PC-9 (cell line): ENCODE measurements around the gene RICTOR. TPM values are rescaled to one million over a fixed set of nuclear protein-coding genes. Genes with fewer than 3 reads are reported as not detected.
A peak's percentile ranks its signal among the peaks of the same experiment; 100 is the strongest.

Experiments used
- BruUV-seq: library from RNA; stranded (reverse); fragments of 400-500 nt; replicated peaks from 2 replicates; lab custom pipeline; 2021; lab: Mats Ljungman, UMichigan
- CTCF ChIA-PET: fragments of 300-600 bp; sonication (Branson Sonifier 250); formaldehyde crosslinking; loops from one replicate; lab custom pipeline; 2022; ENCODE audit warnings: antibody characterized with exemption; lab: Charles Lee
- POLR2A ChIA-PET: fragments of 300-600 bp; sonication (Branson Sonifier 250); formaldehyde crosslinking; loops from one replicate; lab custom pipeline; 2022; ENCODE audit warnings: antibody characterized with exemption; ENCODE audit not compliant: unreplicated experiment; lab: Charles Lee
- DNase-seq, 2 experiments: peaks; one replicate each; pipeline versions ENCODE4 v3.0.0 to v3.0.0-alpha.2; 2015 to 2022; ENCODE audit warnings: mixed read lengths in 1 of 2
- H2AFZ ChIP-seq: fragments of 200-600 bp; sonication (generic); 2 replicates; pipeline ENCODE4 v1.8.1; 2017; ENCODE audit warnings: antibody characterized with exemption
- H3F3A ChIP-seq: fragments of 200-600 bp; sonication (generic); 2 replicates; pipeline ENCODE4 v1.8.1; 2017; ENCODE audit warnings: antibody characterized with exemption, mild to moderate bottlenecking, low read depth; ENCODE audit not compliant: insufficient read depth
- H3K27ac ChIP-seq: fragments of 200-600 bp; sonication (generic); 2 replicates; pipeline ENCODE4 v1.6.1; 2016; ENCODE audit warnings: mixed run types
- H3K27me3 ChIP-seq: fragments of 200-600 bp; sonication (generic); 2 replicates; pipeline ENCODE4 v1.6.1; 2016; ENCODE audit warnings: low read depth, mixed run types; ENCODE audit not compliant: insufficient read depth
- H3K36me3 ChIP-seq: fragments of 200-600 bp; sonication (generic); 2 replicates; pipeline ENCODE4 v1.6.1; 2016; ENCODE audit warnings: low read depth, mixed run types
- H3K4me1 ChIP-seq: fragments of 200-600 bp; sonication (generic); replicated peaks from 2 replicates; pipeline ENCODE4 v1.6.1; 2016; ENCODE audit warnings: mixed run types; ENCODE audit not compliant: insufficient read depth
- H3K4me2 ChIP-seq: fragments of 200-600 bp; sonication (generic); 2 replicates; pipeline ENCODE4 v1.6.1; 2017; ENCODE audit warnings: mixed run types
- H3K4me3 ChIP-seq: fragments of 200-600 bp; sonication (generic); 2 replicates; pipeline ENCODE4 v1.6.1; 2016; ENCODE audit warnings: mixed run types
- H3K79me2 ChIP-seq: fragments of 200-600 bp; sonication (generic); 2 replicates; pipeline ENCODE4 v1.6.1; 2017; ENCODE audit warnings: low read depth, mixed run types
- H3K9me2 ChIP-seq: fragments of 200-600 bp; sonication (generic); 2 replicates; pipeline ENCODE4 v1.8.1; 2017; ENCODE audit warnings: mild to moderate bottlenecking; ENCODE audit not compliant: insufficient read depth
- H3K9me3 ChIP-seq: fragments of 200-600 bp; sonication (generic); 2 replicates; pipeline ENCODE4 v1.8.1; 2016; ENCODE audit warnings: low read depth; ENCODE audit not compliant: insufficient read depth
- H4K20me1 ChIP-seq: fragments of 200-600 bp; sonication (generic); 2 replicates; pipeline ENCODE4 v1.8.1; 2017; ENCODE audit not compliant: insufficient read depth
- EZH2 ChIP-seq: fragments of 200-600 bp; sonication (generic); IDR thresholded peaks from 2 replicates; pipeline ENCODE4 v1.8.0; 2017; ENCODE audit warnings: antibody characterized with exemption, low read depth
- intact Hi-C: fragments of 100-400 bp; cut with micrococcal nuclease; formaldehyde crosslinking; loops from one replicate; pipeline ENCODE4 v1.10.0; 2022; ENCODE audit not compliant: unreplicated experiment
- total RNA-seq: library from RNA; stranded (reverse); gene quantifications from 2 replicates; pipeline ENCODE4 v1.2.3, GENCODE V29; 2021
- TF ChIP-seq, protein P1 (sequence below): fragments of 200-600 bp; sonication (generic); conservative IDR thresholded peaks from 2 replicates; pipeline ENCODE4 v1.6.1; 2017; ENCODE audit warnings: mixed run types, antibody characterized with exemption, mild to moderate bottlenecking, moderate library complexity

RICTOR gene
- total RNA-seq, 1 experiment from 2014 or later, result 103 TPM

DNA sequence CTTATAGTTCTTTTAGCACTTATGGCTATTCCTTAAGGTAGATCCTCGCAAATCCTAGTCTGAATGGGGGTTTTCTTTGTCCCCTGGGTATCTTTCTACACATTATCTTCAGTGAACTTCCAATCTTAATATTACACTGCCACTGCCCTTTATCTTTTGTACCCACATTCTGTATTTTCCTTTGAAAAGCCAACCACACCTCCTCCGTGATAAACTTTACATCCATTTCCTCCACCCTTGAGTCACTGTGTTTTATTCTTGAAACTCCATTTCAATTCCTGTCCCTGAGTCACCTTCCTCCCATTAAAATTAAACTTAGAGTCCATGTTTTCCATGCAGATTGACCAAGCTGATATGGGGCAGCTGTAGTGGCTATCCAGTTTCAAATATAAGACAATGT, 43.2 kb upstream of the RICTOR start:
- H3F3A ChIP-seq, result no peaks in the 10 kb centered on the region
- H3K36me3 ChIP-seq, result no peaks in the 10 kb centered on the region
- H2AFZ ChIP-seq, result no peak overlapping the region
- H3K4me1 ChIP-seq, result 0 out of 2 replicates have a peak, but pooled peaks cover 16% of the 10 kb centered on the region
- H3K27me3 ChIP-seq, result no peaks in the 10 kb centered on the region
- no peak for TF ChIP-seq EZH2
- TF ChIP-seq, protein P1, sequence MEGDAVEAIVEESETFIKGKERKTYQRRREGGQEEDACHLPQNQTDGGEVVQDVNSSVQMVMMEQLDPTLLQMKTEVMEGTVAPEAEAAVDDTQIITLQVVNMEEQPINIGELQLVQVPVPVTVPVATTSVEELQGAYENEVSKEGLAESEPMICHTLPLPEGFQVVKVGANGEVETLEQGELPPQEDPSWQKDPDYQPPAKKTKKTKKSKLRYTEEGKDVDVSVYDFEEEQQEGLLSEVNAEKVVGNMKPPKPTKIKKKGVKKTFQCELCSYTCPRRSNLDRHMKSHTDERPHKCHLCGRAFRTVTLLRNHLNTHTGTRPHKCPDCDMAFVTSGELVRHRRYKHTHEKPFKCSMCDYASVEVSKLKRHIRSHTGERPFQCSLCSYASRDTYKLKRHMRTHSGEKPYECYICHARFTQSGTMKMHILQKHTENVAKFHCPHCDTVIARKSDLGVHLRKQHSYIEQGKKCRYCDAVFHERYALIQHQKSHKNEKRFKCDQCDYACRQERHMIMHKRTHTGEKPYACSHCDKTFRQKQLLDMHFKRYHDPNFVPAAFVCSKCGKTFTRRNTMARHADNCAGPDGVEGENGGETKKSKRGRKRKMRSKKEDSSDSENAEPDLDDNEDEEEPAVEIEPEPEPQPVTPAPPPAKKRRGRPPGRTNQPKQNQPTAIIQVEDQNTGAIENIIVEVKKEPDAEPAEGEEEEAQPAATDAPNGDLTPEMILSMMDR, result no peak
- ChIA-PET CTCF (no interaction called here), POLR2A (no interaction called here)
- H3K79me2 ChIP-seq, result no peaks in the 10 kb centered on the region
- H4K20me1 ChIP-seq, result no peaks in the 10 kb centered on the region
- H3K9me3 ChIP-seq, result 0 out of 2 replicates have a peak, but pooled peaks cover 2% of the 10 kb centered on the region
- H3K27ac ChIP-seq, result no peak overlapping the region
- DNase-seq, result no peak
- H3K9me2 ChIP-seq, result 0 out of 2 replicates have a peak, but pooled peaks cover 6% of the 10 kb centered on the region
- intact Hi-C loops, result no loop called here
- no peak overlapping the region for H3K4me2 ChIP-seq
- no TSS peak for BruUV-seq
- H3K4me3 ChIP-seq, result no peak overlapping the region

DNA sequence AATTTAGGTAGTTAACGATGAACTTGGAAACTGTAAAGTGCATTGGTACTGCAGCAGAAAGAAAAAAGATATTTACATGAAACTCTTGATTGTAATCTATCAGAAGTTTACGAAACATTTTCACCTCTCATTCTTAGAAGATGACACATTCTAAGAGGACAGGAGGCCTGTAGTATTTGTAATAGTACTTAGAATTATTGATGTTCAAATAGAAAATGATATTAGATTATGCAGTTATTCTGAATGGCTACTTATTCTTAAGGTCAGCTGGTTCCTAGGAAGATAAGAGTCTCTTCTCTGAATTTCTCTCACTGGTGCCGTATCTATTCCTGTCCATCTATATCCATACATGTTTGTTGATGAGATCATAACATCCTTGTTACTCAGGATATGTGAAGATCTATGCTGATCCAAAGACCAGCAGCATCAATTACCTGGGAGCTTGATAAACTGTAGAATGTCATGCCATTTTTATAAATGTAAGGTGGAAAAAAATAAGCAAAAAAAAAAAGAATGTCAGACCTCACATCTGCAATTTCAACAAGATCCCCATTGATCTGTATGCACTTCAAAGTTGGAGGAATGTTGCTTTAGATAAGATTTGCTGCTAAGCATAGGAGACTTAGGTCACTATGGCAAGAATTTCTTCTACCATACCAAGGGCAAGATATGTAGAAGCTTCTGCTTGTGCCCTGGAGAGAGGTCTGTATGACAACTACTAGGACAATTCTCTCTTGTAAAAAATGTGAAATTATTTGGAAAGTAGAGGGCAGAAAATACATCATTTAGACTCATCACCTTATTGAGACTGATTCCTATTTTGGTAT, 42.4 kb upstream of the RICTOR start:
- intact Hi-C loops, result no loop called here
- ChIA-PET POLR2A (interaction anchor here (0.6 kb wide), 1 partner anchor 30 kb away, joined by 16 read pairs; no protein-coding TSS in a partner anchor), CTCF (no interaction called here)
- TF ChIP-seq, protein P1, result no peak
- TF ChIP-seq EZH2, result no peak
- Histone ChIP-seq H3K4me1 (0 out of 2 replicates have a peak, but pooled peaks cover 16% of the 10 kb centered on the region), H3K27me3 (no peaks in the 10 kb centered on the region), H3K79me2 (no peaks in the 10 kb centered on the region), H3K4me3 (no peak overlapping the region), H2AFZ (no peak overlapping the region), H3K9me3 (0 out of 2 replicates have a peak, but pooled peaks cover 2% of the 10 kb centered on the region), H3K27ac (no peak overlapping the region), H3K4me2 (no peak overlapping the region), H3K36me3 (no peaks in the 10 kb centered on the region), H3K9me2 (0 out of 2 replicates have a peak, but pooled peaks cover 6% of the 10 kb centered on the region), H4K20me1 (no peaks in the 10 kb centered on the region), H3F3A (no peaks in the 10 kb centered on the region)
- no TSS peak for BruUV-seq
- peak in 1 of 2 experiments; percentile 64 for DNase-seq

DNA sequence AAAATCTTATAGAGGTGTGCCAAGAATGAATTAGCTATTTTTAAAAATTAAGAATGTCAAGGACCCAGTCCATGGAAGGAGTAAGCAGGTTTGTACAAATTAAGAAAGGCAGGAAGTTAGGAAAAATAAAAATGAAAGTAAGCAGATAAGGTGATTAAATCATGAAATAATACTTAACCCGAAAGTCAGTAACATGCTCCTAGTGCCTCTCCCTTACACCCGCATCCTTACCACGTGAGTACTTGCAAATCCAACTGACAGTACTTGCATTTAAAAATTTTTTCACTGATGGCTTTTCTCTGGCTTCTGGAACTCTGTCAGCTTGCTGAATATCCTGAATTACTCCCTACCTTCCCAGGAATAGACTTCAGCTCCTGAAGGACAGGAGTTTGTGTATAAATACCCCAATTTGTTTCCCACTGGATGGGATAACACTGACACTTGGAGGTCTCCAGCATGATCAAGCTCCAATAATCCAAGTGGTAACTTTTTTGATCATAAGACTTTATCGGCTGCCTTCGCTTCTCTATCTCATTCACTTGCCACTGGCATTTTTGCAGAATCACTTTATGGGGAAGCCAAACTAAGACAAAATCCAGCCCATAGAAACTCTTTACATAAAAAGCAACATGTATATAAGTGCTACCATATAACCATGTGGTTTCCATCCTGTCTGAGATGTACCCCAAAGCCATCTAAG, 41.6 kb upstream of the RICTOR start:
- H3K79me2 ChIP-seq, result no peaks in the 10 kb centered on the region
- no peak overlapping the region for H3K4me3 ChIP-seq
- no TSS peak for BruUV-seq
- no peak for DNase-seq
- H3K9me2 ChIP-seq, result 0 out of 2 replicates have a peak, but pooled peaks cover 6% of the 10 kb centered on the region
- H3K27me3 ChIP-seq, result no peaks in the 10 kb centered on the region
- intact Hi-C loops, result loop anchor here (2.0 kb wide), 1 partner anchor 23 kb away; no protein-coding TSS in a partner anchor
- no peaks in the 10 kb centered on the region for H3K36me3 ChIP-seq
- H4K20me1 ChIP-seq, result no peaks in the 10 kb centered on the region
- TF ChIP-seq EZH2, result no peak
- TF ChIP-seq, protein P1, result no peak
- H3K27ac ChIP-seq, result no peak overlapping the region
- POLR2A ChIA-PET, result interaction anchor here (0.6 kb wide), 1 partner anchor 29 kb away, joined by 16 read pairs; no protein-coding TSS in a partner anchor
- no peak overlapping the region for H3K4me2 ChIP-seq
- 0 out of 2 replicates have a peak, but pooled peaks cover 2% of the 10 kb centered on the region for H3K9me3 ChIP-seq
- H2AFZ ChIP-seq, result no peak overlapping the region
- CTCF ChIA-PET, result no interaction called here
- H3K4me1 ChIP-seq, result 0 out of 2 replicates have a peak, but pooled peaks cover 16% of the 10 kb centered on the region
- no peaks in the 10 kb centered on the region for H3F3A ChIP-seq
